SK-N-SH treated with all-trans-retinoic acid at 6 μM for 48 hours (cell line): Measurements from ENCODE around the gene PGAM5.

ENCODE experiments used
- ARNTL ChIP-seq: fragments of 450-650 bp; formaldehyde crosslinking; IDR thresholded peaks from 2 replicates; pipeline ENCODE4 v1.5.0; 2020; ENCODE audit warnings: low read depth, mild to moderate bottlenecking, moderate library complexity, borderline replicate concordance
- ISL1 ChIP-seq: fragments of 250-450 bp; sonication (Bioruptor Pico); IDR thresholded peaks from 2 replicates; pipeline ENCODE4 v2.1.2; 2022; ENCODE audit warnings: mild to moderate bottlenecking, moderate library complexity
- PATZ1 ChIP-seq: fragments of 250-450 bp; sonication (Bioruptor Pico); IDR thresholded peaks from 2 replicates; pipeline ENCODE4 v1.8.0; 2020; ENCODE audit warnings: mild to moderate bottlenecking, moderate library complexity, borderline replicate concordance
- ZC3H10 ChIP-seq: fragments of 250-450 bp; sonication (Bioruptor Pico); IDR thresholded peaks from 2 replicates; pipeline ENCODE4 v1.5.1; 2021; ENCODE audit warnings: mild to moderate bottlenecking, moderate library complexity
- ZFP3 ChIP-seq: fragments of 250-450 bp; sonication (Bioruptor Pico); IDR thresholded peaks from 2 replicates; pipeline ENCODE4 v1.5.0; 2020; ENCODE audit warnings: mild to moderate bottlenecking, moderate library complexity
- ZNF565 ChIP-seq: fragments of 450-650 bp; formaldehyde crosslinking; conservative IDR thresholded peaks from 2 replicates; pipeline ENCODE4 v1.5.0; 2020; ENCODE audit warnings: low read depth, mild to moderate bottlenecking, moderate library complexity

GRCh38 chr12:132673288-132674179 is 37.1 kb upstream of the PGAM5 start:
- TF ChIP-seq ZC3H10 (CRISPR knock-in tag): no peak
- TF ChIP-seq ISL1 (CRISPR knock-in tag): no peak
- TF ChIP-seq ARNTL (CRISPR knock-in tag): no peak
- TF ChIP-seq PATZ1 (CRISPR knock-in tag): no peak
- TF ChIP-seq ZFP3: no peak
- no peak for TF ChIP-seq ZNF565 (CRISPR knock-in tag)
